ENCODE measurements around the gene HS3ST2.

Gene HS3ST2

DNA sequence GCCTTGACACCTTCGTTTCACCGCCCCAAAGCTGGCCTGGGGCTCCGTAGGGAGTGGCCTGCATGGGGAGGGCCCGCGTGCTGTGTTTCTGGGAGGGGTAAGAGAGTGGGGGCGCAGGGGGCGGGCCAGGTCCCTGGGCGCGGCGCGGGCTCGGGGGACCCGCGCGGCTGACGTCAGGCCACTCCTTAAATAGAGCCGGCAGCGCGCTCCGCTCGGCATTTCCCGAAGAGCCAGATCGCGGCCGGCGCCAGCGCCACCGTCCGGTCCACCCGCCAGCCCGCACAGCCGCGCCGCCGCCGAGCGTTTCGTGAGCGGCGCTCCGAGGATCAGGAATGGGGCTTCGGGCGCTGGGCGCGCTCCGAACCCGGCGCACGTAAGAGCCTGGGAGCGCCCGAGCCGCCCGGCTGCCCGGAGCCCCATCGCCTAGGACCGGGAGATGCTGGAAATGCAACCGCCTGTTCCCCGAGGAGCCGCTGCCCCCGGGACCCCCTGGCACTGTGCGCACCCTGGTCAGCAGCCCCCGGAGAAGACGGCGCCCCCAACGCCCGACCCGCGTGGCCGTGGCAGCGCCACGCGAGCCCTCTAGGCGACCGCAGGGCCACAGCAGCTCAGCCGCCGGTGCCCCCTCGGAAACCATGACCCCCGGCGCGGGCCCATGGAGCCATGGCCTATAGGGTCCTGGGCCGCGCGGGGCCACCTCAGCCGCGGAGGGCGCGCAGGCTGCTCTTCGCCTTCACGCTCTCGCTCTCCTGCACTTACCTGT is at the start of gene HS3ST2:
TSS of gene HS3ST2 (plus strand) at position 215 of the 763 bp plus-strand sequence. CDS start at position 664, 449 bp downstream.
- no peak for DNase-seq (ENCODE audit: low read depth)

DNA sequence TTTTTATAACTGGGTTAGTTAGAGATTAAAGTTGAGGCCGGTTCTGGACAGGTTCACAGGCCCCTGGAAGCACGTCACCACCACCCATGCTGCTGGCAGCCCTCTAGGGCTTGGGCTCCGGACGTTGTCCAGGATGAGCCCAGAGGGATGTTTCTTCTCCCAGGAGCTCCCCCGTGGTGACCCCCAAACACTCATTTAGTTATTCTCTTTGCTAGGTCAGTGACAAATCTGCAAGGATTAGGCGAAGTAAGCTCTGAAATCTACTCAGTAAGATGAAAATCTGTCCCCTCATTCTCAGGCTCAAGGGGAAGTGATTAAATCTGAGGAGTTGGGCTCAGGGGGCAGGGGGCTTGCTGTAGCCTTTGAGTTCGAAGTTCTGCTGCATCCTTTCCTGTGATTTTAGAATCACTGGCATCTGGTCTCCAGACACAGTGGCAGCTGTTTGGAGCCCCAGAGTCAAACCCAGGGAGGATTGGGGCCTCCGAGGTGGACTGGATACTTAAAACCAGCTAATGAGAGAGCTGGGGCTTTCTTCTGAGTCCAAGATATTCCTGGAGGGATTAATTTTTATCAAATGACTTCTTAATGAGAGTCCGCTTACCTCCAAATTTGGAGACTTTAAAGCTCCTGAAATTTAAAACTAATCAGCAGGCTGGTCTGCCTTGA is 49.2 kb upstream of the HS3ST2 start:
- DNase-seq (ENCODE audit: low read depth), result no peak

DNA sequence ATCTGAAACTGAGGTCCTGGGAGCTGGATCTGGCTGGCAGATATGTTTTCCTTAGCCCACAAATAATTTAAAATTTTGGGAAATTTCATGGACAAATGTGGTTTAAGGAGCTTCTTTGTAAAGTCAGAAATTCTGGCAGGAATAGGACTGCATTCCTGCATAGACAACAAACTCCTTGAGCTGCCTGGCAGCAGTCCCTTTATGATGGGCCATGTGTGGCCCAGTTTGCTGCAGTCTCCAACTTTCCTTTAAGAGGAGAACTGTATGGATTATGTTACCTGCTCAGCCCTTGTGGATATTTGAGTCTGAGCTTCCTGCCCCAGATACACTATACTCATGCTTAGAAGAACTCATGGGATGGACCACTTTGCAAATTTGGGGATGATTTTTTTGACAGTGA is 48.5 kb upstream of the HS3ST2 start:
- no peak for DNase-seq (ENCODE audit: low read depth)

DNA sequence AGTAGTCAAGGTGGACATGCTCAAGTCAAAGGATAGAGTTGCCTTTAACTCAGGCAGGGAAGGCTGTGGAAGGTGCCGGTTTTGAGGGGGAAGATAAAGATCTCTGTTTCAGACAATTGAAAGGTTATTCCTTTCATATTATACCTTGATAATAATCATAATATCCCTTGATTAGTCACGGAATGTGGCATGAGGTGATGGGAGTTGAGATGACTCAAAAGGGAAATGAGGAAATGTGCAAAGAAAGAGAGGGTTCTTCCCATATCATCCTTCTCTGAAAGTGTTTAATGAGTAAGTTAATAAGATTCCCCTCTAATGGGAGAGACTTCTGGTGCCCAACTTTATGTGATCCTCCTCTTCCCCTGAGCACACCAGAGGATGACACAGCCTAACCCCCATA is 43.1 kb upstream of the HS3ST2 start:
- no peak for DNase-seq (ENCODE audit: low read depth)

DNA sequence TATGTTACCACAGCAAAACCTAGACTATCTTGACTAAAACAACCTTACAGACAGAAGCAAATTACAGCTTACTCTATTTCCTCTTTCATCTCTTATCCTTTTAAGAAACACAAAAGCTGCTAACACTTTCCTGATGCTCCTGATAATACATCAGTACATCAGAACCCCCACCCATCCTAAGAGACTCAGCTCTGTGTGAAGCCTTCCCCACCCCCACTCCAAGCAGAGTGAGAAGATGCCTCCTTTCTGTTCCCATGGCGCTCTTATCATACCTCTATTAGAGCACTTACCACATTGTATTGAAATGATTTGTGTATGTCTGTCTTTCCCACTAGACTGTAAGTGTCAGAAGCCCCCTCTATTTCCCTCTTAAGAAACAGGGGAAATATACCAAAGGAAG is 42.4 kb upstream of the HS3ST2 start:
- DNase-seq (ENCODE audit: low read depth), result no peak

DNA sequence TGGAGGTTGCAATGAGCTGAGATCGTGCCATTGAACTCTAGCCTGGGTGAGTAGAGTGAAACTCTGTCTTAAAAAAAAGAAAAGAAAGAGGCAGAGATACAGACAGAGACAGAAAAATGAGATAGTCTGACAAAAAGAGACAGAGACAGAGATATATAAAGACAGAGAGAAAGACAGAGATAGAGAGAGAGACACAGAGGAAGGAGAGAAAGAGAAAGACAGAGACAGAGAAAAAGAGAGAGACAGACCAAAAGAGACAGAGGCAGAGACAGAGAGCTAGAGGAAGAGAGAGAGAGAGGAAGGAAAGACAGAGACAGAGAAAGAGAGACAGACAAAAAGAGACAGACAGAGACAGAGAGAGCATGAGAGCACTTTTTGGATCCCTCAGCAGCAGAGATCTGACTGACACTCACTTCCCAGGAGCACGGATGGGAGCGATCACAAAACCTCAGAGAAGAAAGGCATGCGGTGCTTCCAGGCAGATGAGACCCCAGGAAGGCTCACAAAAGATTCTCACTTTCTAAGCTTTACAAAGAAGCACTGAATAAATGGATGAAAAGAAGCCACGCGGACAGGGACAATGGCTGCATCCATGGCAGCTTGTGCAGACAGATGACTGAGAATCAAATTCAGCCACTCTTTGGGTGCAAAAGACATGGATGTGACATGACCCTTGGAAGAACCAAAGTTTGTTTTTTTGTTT is 38.6 kb upstream of the HS3ST2 start:
- no peak for DNase-seq (ENCODE audit: low read depth)

DNA sequence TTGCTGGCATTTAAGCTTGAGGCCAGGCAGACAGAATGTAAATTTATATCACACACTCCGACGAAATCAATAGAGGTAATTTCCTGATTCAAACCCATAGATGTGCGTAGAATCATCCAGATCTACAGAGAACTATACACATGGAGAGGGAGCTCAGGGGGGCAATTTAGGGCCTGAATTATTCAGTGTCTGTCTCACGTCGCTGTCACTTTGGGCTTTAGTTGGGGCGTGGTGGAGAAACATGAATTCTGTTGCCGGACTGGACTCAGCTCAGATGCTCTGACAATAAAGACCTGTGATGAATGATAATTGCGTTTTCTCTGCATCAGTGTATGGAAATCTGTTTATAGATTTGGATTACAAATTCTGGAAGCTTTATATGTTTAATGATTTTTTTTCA is 32.5 kb upstream of the HS3ST2 start:
- no peak for DNase-seq (ENCODE audit: low read depth)

DNA sequence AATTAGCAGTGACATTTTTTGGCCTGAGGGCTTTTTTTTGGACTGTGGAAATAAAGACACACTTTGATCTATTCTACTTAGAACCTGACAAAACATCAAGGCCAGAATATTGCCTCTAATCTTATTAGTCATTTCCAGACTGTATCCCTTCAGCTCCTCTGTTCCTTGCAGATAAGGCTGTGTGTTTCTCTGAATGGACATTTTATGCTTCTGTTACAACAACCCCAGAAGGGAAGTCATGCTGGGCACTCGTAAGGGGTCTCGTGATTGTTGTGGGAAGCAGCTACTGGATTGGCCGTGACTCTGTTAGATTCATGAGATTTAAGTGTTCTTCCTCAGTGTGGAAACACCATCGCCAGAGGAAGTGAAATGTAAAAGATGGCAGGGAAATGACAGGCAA is 31.6 kb upstream of the HS3ST2 start:
- DNase-seq (ENCODE audit: low read depth), result no peak

DNA sequence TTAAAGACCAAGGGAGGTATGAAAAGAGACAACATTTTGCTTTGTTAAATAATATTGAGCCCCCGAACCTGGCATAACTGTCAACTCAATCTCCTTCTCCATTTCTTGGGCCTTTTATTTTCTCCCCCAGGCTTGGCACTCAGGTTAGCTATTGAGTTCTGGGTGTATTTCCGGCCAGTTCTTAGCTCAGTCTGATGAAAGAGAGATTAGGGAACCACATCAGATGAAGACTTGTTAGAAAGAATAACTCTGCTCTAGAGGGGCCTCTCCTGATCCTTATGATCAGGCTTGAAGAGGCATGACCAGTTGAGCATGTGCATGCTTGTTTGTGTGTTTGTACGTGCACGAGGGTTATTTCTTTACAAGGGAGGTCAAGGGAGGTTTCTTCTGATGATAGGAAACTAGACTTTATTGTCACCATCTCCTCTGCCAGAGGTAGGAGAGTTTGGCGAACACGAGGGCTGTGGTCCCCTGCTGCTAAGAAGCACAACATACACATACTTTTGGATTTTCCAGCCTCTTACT is 29.2 kb upstream of the HS3ST2 start:
- no peak for DNase-seq (ENCODE audit: low read depth)

DNA sequence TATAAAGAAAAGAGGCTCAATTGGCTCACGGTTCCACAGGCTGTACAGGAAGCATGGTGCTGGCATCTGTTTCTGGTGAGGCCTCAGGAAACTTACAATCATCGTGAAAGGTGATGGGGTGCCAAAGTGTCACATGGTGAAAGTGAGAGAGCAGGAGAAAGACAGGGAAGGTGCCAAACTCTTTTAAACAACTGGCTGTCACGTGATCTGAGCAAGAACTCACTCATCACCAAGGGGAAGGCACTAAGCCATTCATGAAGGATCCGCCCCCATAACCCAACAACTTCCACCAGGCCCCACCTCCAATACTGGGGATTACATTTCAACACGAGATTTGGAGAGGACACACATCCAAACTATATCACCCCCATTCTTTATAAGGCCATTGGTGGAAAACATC is 28.4 kb upstream of the HS3ST2 start:
- DNase-seq (ENCODE audit: low read depth), result no peak

DNA sequence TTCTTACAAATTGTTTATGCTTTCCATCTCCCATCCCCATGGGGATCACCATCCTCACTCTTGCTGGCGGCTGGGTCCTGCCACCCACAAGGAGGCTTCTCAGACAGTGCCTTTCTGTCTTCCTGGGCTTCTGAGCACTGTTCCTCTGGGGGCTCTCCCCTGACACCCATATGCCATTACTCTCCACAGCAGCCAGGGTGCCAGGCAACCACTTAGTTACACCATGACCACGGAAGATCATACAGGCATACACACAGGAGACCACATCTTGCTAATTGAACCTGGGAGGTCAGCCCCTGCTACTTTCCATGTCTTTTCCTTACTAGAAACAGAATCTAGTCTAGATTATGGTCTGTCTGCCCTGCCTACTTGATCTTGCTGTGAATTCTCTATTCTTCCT is 27.7 kb upstream of the HS3ST2 start:
- DNase-seq (ENCODE audit: low read depth), result no peak

DNA sequence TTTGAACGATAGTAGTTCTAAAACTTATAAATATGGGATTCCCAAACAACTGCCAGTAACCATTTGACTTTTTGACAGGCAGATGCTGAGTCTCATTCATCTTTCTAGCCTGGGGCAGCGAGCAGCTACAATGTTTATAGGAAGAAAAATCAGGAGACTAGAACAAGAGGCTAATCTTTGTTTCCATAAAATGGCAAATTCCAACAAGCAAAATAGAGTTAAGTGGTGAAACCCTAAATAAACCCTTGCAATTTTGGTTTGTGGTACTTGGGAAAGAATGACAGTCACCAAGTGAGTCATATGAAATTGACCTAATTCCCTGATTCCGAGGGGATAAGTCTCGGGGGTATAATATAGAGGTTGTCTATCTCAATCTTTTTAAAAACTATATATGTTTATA is 27.3 kb upstream of the HS3ST2 start:
- no peak for DNase-seq (ENCODE audit: low read depth)

DNA sequence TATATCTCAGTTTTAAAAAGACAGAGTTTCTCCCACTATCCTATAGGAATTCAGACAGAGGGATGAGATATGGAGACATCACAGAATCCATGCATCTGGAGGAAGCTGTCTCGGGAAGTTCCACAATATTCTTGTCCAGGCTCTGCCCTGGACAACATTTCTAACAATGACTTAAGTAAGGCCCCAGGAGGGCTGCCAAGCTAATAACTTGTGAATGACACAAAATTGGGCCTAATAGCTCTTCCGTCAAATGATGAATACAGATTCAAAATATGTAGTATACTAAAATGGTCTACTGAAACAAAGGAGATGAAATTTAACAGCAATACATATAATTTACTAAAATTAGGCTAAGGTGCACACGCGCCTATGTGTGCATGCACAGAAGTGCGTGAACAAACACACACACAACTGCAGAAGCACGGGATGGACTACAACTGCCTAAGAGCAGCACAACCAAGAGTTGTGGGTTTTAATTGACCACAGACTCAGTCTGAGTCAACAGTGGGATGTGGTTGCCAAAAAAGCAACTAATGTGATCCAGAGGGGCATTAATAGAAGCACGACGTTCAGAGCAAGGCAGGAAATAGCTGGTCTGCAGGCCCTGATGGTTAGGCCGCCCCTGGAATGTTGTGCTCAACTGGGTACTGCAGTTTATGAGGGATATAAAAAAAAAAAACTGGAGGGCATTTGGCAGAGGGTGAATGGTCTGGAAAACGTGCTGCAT is 26.3 kb upstream of the HS3ST2 start:
- peak; percentile 45 for DNase-seq (ENCODE audit: low read depth)

DNA sequence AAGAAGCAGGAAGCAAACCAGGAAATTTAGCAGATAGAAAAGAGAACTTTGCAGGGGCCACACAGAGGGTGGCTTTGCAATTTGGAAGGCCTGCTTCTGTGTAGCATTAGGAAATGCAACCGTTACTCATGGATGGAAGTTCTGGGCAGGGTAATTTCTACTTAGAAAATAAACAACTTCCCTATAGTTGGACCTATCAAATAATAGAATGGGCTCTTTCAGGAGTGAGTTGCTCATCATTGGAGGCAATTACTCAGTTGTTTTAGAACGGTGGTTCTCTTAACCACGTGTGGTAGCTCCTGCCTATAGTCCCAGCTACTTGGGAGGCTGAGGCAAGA is 25.8 kb upstream of the HS3ST2 start:
- DNase-seq (ENCODE audit: low read depth), result no peak

DNA sequence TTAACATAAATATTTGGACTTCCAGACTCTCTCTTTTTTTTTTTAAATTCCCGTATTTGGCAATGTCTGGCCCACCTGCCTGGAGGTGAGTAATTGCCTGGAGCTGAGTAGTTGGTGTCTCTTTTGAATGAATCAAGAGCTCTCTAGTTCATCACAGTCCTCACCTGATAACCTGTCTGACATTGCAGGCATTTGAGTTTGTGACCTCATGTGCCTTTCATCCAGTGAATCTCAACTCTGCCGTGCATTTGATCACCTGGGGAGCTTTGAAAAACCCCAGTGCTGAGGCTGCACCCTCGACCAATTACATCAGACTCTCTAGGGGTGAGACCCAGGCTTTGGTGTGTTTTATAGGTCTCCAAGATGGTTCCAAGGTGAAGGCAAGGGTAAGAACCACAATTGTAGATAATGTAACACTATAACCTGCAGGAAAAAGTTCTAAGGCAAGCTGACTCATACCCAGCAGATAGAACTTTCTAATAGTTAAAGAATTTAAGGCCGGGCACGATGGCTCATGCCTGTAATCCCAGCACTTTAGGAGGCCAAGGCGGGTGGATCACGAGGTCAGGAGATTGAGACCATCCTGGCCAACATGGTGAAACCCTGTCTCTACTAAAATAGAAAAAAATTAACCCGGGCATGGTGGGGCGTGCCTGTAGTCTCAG is 24.5 kb upstream of the HS3ST2 start:
- no peak for DNase-seq (ENCODE audit: low read depth)

DNA sequence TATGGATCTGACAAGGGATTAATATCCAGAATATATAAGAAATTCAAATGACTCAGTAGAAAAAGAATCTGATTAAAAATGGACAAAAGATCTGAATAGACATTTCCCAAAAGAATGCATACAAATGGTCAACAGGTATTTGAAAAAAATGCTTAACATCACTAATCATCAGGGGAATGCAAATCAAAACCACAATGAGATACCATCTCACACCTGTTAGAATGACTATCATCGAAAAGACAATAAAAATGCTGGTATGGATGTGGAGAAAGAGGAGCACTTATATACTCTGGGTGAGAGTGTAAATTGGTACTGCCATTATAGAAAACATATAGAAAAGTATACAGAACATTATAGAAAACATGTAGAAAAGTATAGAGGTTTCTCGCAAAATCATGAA is 16.4 kb upstream of the HS3ST2 start:
- DNase-seq (ENCODE audit: low read depth), result no peak

DNA sequence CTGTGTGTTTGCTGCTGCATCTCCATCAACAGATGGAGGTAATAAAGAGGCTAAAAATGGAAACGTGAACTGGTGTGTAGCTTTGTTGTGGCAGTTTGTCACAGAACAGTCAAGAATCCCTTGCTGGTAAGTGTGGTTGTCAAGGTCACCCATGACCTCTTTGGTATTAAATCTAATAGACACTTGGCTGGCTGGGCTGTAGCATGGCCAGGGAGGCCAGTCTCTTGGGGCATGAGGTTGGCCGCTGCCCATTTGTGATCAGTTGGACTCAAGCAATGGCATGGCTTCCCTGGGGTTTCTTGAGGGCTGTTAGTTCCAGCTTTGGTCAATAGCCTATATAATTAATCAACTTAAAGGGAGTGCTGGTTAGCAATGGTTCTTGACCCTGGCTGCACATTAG is 14.8 kb upstream of the HS3ST2 start:
- no peak for DNase-seq (ENCODE audit: low read depth)

DNA sequence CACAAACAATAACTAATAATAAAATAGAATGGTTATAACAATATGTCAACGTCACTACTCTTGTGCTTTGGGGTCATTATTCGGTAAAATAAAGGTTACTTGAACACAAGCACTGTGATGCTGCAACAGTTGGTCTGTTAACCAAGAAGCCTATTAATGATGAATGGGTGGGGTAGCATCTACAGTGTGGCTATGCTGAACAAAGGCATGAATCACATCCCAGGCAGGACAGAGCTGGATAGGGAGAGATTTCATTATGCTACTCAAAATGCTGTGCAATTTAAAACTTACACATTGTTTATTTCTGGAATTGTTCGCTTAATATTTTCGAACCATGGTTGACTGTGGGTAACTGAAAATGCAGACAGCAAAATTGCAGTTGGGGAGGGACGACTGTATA is 9.1 kb upstream of the HS3ST2 start:
- no peak for DNase-seq (ENCODE audit: low read depth)

DNA sequence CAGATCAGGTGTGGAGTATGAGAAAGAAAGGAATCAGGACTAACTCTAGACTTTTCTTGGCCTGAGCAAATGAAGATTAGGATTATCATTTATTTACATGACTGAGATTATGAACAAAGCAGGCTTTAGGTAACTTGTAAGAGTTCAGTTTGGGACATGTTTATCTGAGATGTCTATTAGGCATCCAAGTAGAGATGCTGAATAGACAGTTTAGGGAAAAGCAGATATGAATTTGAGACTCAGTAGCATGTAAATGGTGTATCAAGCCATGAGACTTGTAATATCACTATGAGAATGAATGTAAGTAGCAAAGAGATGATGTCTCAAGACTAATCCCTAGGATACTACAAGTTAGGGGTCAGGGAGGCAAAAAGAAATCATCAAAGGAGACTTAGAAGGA is 8.6 kb upstream of the HS3ST2 start:
- no peak for DNase-seq (ENCODE audit: low read depth)

DNA sequence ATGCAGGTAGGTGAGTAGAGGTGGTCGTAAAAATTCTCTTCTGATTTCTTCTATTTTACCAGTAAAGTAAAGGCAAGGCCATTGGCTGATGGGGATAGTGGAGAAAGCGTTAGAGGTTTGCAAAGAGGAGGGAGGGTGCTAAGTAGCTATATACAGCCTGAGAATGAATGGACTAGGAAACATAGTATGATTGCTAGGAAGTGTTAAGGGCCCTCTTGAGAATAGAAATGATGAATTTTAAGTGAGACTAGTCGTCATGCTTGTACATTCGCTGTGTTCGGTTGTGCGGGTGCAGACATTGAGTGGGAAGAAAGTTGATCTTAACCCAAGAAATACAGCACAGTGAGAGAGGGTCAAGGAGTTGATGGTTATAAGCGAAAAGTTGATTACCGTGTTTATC is 7.2 kb upstream of the HS3ST2 start:
- DNase-seq (ENCODE audit: low read depth), result no peak

DNA sequence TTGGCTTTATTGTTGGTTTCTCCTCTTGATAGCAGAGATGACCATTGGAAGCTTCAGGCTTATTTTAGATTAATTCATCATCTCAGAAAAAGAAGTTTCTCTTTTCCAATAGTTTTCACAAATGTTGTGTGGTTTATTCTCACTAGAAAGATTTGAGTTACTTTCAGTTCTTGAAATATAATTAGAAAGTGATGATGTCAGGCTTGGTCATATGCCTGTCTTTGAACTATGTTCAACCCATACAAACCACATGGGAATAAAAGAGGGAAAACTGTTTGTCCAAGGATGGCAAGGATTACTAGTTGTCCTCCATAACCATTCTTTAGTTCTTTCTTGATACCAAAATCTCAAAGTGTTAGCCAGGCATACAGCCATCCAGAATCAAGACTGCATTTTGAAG is 3.7 kb upstream of the HS3ST2 start:
- DNase-seq (ENCODE audit: low read depth), result no peak
